IMR-90 (cell line): ENCODE measurements around the gene CPLX1. TPM values are rescaled to one million over a fixed set of nuclear protein-coding genes. Genes with fewer than 3 reads are reported as not detected.

Experiments
- ATAC-seq: fragments of 200-7000 bp; cut with Tn5 transposase; 2 replicates; pipeline ENCODE4 v1.9.1; 2020; ENCODE audit warnings: low read depth, mild to moderate bottlenecking, moderate library complexity
- BruUV-seq: library from RNA; stranded (reverse); fragments of 400-500 nt; replicated peaks from 2 replicates; lab custom pipeline; 2021; lab: Mats Ljungman, UMichigan
- CTCF ChIA-PET: fragments of 300-600 bp; formaldehyde crosslinking; extraction: SDS; loops from one replicate; lab custom pipeline; 2021; ENCODE audit warnings: antibody characterized with exemption; lab: Yijun Ruan, JAX
- POLR2A ChIA-PET: fragments of 300-600 bp; sonication (Branson Sonifier 250); formaldehyde crosslinking; loops from one replicate; lab custom pipeline; 2022; ENCODE audit warnings: antibody characterized with exemption; ENCODE audit not compliant: unreplicated experiment; lab: Charles Lee
- DNase-seq: peaks from one replicate; pipeline ENCODE4 v3.0.0; 2013
- H2AFZ ChIP-seq: replicated peaks from 2 replicates; pipeline ENCODE3; 2013; ENCODE audit warnings: low read length, mild to moderate bottlenecking; ENCODE audit not compliant: poor library complexity
- H2AK5ac ChIP-seq: 2 replicates; pipeline ENCODE4 v1.6.1; 2013; ENCODE audit warnings: low read depth, low read length, inconsistent platforms
- H2AK9ac ChIP-seq: replicated peaks from 2 replicates; pipeline ENCODE3; 2013; ENCODE audit warnings: mild to moderate bottlenecking, low read depth, low read length, moderate library complexity; ENCODE audit not compliant: poor library complexity
- H2BK120ac ChIP-seq: 2 replicates; pipeline ENCODE4 v1.6.1; 2013; ENCODE audit warnings: low read depth, low read length, inconsistent platforms
- H2BK15ac ChIP-seq: 3 replicates; pipeline ENCODE4 v1.6.1; 2013; ENCODE audit warnings: low read depth, low read length, inconsistent platforms
- H2BK20ac ChIP-seq: 2 replicates; pipeline ENCODE4 v1.6.1; 2013; ENCODE audit warnings: low read depth, mild to moderate bottlenecking, inconsistent platforms, low read length, moderate library complexity
- H2BK5ac ChIP-seq: 2 replicates; pipeline ENCODE4 v1.6.1; 2013; ENCODE audit warnings: mild to moderate bottlenecking, low read depth, low read length, inconsistent platforms; ENCODE audit not compliant: poor library complexity, severe bottlenecking
- H3K14ac ChIP-seq: replicated peaks from 2 replicates; pipeline ENCODE4 v1.6.1; 2013; ENCODE audit warnings: low read depth, low read length, inconsistent platforms
- H3K18ac ChIP-seq: 2 replicates; pipeline ENCODE4 v1.6.1; 2013; ENCODE audit warnings: low read depth, low read length, control low read depth
- H3K23ac ChIP-seq: 2 replicates; pipeline ENCODE4 v1.6.1; 2013; ENCODE audit warnings: low read depth, low read length, inconsistent platforms
- H3K27ac ChIP-seq: 2 replicates; pipeline ENCODE4 v1.5.1; 2013; ENCODE audit warnings: mild to moderate bottlenecking, control low read depth, low read length; ENCODE audit not compliant: insufficient read depth
- H3K27me3 ChIP-seq: 2 replicates; pipeline ENCODE4 v1.6.1; 2013; ENCODE audit warnings: low read length; ENCODE audit not compliant: control insufficient read depth, insufficient read depth
- H3K36me3 ChIP-seq: 2 replicates; pipeline ENCODE4 v1.6.1; 2013; ENCODE audit warnings: low read length, mixed read lengths; ENCODE audit not compliant: control insufficient read depth, insufficient read depth
- H3K4ac ChIP-seq: 2 replicates; pipeline ENCODE4 v1.6.1; 2013; ENCODE audit warnings: low read depth, low read length, inconsistent platforms
- H3K4me1 ChIP-seq: 2 replicates; pipeline ENCODE4 v1.6.1; 2013; ENCODE audit warnings: low read length, mixed read lengths; ENCODE audit not compliant: control insufficient read depth, insufficient read depth
- H3K4me2 ChIP-seq: 2 replicates; pipeline ENCODE4 v1.6.1; 2013; ENCODE audit warnings: low read depth, mild to moderate bottlenecking, control low read depth, low read length, moderate library complexity
- H3K4me3 ChIP-seq: 2 replicates; pipeline ENCODE4 v1.5.1; 2013; ENCODE audit warnings: low read depth, mild to moderate bottlenecking, control low read depth, low read length, moderate library complexity; ENCODE audit not compliant: insufficient read depth
- H3K56ac ChIP-seq: 2 replicates; pipeline ENCODE4 v1.6.1; 2013; ENCODE audit warnings: low read length, inconsistent platforms; ENCODE audit not compliant: insufficient read depth; ENCODE audit errors: extremely low read depth
- H3K79me1 ChIP-seq, 2 experiments: 2 replicates each; pipeline ENCODE4 v1.6.1; 2013; ENCODE audit warnings: low read length in 2 of 2, inconsistent platforms in 1 of 2, low read depth in 1 of 2
- H3K9ac ChIP-seq: 2 replicates; pipeline ENCODE4 v1.6.1; 2013; ENCODE audit warnings: low read depth, low read length, control low read depth
- H3K9me1 ChIP-seq: 2 replicates; pipeline ENCODE4 v1.6.1; 2013; ENCODE audit warnings: low read length, inconsistent platforms; ENCODE audit not compliant: insufficient read depth
- H3K9me3 ChIP-seq: 2 replicates; pipeline ENCODE4 v1.6.1; 2013; ENCODE audit warnings: low read length; ENCODE audit not compliant: control insufficient read depth, insufficient read depth
- H4K20me1 ChIP-seq: 2 replicates; pipeline ENCODE4 v1.6.1; 2013; ENCODE audit warnings: low read length, inconsistent platforms; ENCODE audit not compliant: insufficient read depth
- H4K5ac ChIP-seq: 2 replicates; pipeline ENCODE4 v1.6.1; 2013; ENCODE audit warnings: mild to moderate bottlenecking, low read depth, low read length, control low read depth
- H4K8ac ChIP-seq, 2 experiments: 2 replicates each; pipeline ENCODE4 v1.6.1; 2013; ENCODE audit warnings: low read depth in 2 of 2, low read length in 2 of 2, control low read depth in 1 of 2, inconsistent platforms in 1 of 2
- H4K91ac ChIP-seq: 2 replicates; pipeline ENCODE4 v1.6.1; 2013; ENCODE audit warnings: low read depth, low read length, inconsistent platforms; ENCODE audit not compliant: insufficient read depth
- BHLHE40 ChIP-seq: fragments of 150-350 bp; IDR thresholded peaks from 2 replicates; pipeline ENCODE4 v1.6.1; 2016; ENCODE audit warnings: mild to moderate bottlenecking, low read depth, low read length
- CHD1 ChIP-seq: IDR thresholded peaks from 2 replicates; pipeline ENCODE4 v1.6.1; 2012; ENCODE audit warnings: low read depth, low read length, improper control_type of control experiment
- FOS ChIP-seq: fragments of 150-350 bp; IDR thresholded peaks from 2 replicates; pipeline ENCODE4 v1.6.1; 2016; ENCODE audit warnings: low read depth, low read length
- MAZ ChIP-seq: IDR thresholded peaks from 2 replicates; pipeline ENCODE4 v1.6.1; 2012; ENCODE audit warnings: low read depth, mild to moderate bottlenecking, low read length, improper control_type of control experiment, moderate library complexity, borderline replicate concordance
- NFE2L2 ChIP-seq: fragments of 150-350 bp; IDR thresholded peaks from 2 replicates; pipeline ENCODE4 v1.6.1; 2016; ENCODE audit warnings: low read depth, mild to moderate bottlenecking, low read length
- WGBS, 2 experiments: methylation state at CpG; one replicate each; pipeline versions ENCODE4 v1.1.5 to v1.1.7; 2013; ENCODE audit warnings: missing lambda C conversion rate in 2 of 2; ENCODE audit not compliant: insufficient read length in 1 of 2; ENCODE audit errors: extremely low coverage in 2 of 2; 5-methylcytosine and 5-hydroxymethylcytosine counted together
- dilution Hi-C: fragments of 300-500 bp; cut with HindIII; formaldehyde crosslinking; loops from one replicate; pipeline ENCODE4 v1.14.3; 2018; ENCODE audit warnings: low sequenced_read_pairs; ENCODE audit not compliant: unreplicated experiment
- in situ Hi-C: fragments of 300-500 bp; cut with MboI; formaldehyde crosslinking; loops from 3 replicates; pipeline ENCODE4 v1.14.3; 2019; ENCODE audit warnings: low sequenced_read_pairs, inconsistent platforms, mixed read lengths
- intact Hi-C: fragments of 100-400 bp; cut with micrococcal nuclease; formaldehyde crosslinking; loops from 2 replicates; pipeline ENCODE4 v1.10.0; 2022
- polyA plus RNA-seq, 3 experiments: library from polyadenylated mRNA; depleted of rRNA; stranded (reverse); fragments of >200 nt; gene quantifications; 2 replicates each; pipeline ENCODE4 v1.2.3, GENCODE V29; 2012; ENCODE audit warnings: low replicate concordance in 1 of 3
- total RNA-seq: library from RNA; depleted of rRNA; stranded (reverse); fragments of >200 nt; gene quantifications from 2 replicates; pipeline ENCODE4 v1.2.3, GENCODE V29; 2012
- TF ChIP-seq, protein P1 (sequence below): fragments of 150-350 bp; IDR thresholded peaks from 2 replicates; pipeline ENCODE4 v1.6.1; 2017; ENCODE audit warnings: mild to moderate bottlenecking, antibody characterized with exemption, low read length, low read depth
- TF ChIP-seq, protein P2 (sequence below): conservative IDR thresholded peaks from 2 replicates; pipeline ENCODE4 v1.5.1; 2012; ENCODE audit warnings: mild to moderate bottlenecking, low read depth, low read length, improper control_type of control experiment
- TF ChIP-seq, protein P3 (sequence below): fragments of 150-350 bp; IDR thresholded peaks from 2 replicates; pipeline ENCODE4 v1.6.1; 2016; ENCODE audit warnings: low read depth, mild to moderate bottlenecking, low read length, moderate library complexity, borderline replicate concordance

The CPLX1 gene
- total and polyA plus RNA-seq, 2 of the 4 experiments (the other 2 are of a cell fraction), result 0.05 TPM; not detected in 1

DNA sequence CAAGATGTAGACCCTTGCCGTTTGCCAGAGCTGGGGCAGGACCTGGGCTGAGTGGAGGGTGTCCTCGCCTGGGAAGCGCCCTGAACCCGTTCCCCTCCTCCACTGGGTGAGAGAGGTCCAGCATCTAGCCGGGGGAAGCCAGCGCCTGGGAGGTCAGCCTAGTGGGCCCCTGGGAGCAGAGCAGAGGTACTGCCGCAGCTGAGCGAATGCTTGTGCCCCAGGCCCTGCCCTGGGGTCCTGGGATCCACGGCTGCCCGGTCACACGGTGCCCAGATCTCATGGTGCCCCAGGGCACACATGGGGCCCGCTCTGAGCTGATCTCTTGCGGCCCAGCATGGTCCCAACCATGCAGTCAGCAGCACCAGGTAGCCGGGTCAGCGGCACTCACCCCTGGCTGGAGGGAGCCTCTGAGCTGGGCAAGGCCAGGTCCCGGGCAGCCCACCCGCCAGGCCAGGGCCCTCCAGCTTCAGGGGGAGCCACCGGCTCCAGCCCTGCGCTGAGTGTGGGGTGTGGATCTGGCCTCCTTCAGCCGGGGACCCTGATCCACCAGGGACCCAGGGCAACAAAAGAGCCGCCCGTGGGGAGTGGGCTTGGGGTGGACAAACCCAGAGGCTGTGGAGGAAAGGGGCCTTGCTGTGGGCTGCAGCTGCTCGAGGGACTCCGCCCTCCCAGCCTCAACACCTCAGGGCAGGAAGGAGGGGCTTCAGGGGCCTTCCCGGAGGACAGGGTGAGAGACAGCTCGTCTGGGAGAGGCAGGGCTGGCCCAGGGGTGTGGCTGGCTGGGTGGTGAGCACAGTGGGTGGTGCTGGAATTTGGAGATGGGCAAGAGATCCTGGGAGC lies 4.1 kb upstream of the CPLX1 start:
- Histone ChIP-seq H3K9me3 (peaks cover 5% of the 10 kb centered on the region; the same call in 1 of the 2 replicates), H2AK5ac (no peak overlapping the region), H4K20me1 (peaks cover 3% of the 10 kb centered on the region; the same call in 1 of the 2 replicates), H4K91ac (no peak overlapping the region), H3K79me1 (no peaks in the 10 kb centered on the region), H2BK20ac (no peak overlapping the region), H3K9ac (no peak overlapping the region), H3K4me2 (no peak overlapping the region), H2AFZ (no peak overlapping the region), H3K4me1 (no peaks in the 10 kb centered on the region; the same call in 1 of the 2 replicates), H3K56ac (no peak overlapping the region), H3K4me3 (no peak overlapping the region), H2BK120ac (no peak overlapping the region), H3K36me3 (no peaks in the 10 kb centered on the region), H3K14ac (no peak overlapping the region), H4K5ac (no peak overlapping the region), H2BK5ac (no peak overlapping the region), H3K9me1 (no peaks in the 10 kb centered on the region), H3K27me3 (peaks cover 50% of the 10 kb centered on the region), H3K27ac (no peak overlapping the region), H3K23ac (no peak overlapping the region), H3K4ac (no peak overlapping the region), H3K18ac (no peak overlapping the region), H2BK15ac (no peak overlapping the region), H4K8ac (no peak overlapping the region), H2AK9ac (no peak overlapping the region)
- in situ Hi-C loops, result no loop called here
- TF ChIP-seq, protein P1, sequence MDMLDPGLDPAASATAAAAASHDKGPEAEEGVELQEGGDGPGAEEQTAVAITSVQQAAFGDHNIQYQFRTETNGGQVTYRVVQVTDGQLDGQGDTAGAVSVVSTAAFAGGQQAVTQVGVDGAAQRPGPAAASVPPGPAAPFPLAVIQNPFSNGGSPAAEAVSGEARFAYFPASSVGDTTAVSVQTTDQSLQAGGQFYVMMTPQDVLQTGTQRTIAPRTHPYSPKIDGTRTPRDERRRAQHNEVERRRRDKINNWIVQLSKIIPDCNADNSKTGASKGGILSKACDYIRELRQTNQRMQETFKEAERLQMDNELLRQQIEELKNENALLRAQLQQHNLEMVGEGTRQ, result no peak
- TF ChIP-seq, protein P2, sequence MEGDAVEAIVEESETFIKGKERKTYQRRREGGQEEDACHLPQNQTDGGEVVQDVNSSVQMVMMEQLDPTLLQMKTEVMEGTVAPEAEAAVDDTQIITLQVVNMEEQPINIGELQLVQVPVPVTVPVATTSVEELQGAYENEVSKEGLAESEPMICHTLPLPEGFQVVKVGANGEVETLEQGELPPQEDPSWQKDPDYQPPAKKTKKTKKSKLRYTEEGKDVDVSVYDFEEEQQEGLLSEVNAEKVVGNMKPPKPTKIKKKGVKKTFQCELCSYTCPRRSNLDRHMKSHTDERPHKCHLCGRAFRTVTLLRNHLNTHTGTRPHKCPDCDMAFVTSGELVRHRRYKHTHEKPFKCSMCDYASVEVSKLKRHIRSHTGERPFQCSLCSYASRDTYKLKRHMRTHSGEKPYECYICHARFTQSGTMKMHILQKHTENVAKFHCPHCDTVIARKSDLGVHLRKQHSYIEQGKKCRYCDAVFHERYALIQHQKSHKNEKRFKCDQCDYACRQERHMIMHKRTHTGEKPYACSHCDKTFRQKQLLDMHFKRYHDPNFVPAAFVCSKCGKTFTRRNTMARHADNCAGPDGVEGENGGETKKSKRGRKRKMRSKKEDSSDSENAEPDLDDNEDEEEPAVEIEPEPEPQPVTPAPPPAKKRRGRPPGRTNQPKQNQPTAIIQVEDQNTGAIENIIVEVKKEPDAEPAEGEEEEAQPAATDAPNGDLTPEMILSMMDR, result no peak
- TF ChIP-seq NFE2L2 (no peak), FOS (no peak), MAZ (no peak), BHLHE40 (no peak), CHD1 (no peak)
- TF ChIP-seq, protein P3, sequence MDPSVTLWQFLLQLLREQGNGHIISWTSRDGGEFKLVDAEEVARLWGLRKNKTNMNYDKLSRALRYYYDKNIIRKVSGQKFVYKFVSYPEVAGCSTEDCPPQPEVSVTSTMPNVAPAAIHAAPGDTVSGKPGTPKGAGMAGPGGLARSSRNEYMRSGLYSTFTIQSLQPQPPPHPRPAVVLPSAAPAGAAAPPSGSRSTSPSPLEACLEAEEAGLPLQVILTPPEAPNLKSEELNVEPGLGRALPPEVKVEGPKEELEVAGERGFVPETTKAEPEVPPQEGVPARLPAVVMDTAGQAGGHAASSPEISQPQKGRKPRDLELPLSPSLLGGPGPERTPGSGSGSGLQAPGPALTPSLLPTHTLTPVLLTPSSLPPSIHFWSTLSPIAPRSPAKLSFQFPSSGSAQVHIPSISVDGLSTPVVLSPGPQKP, result no peak
- DNase-seq, result no peak
- dilution Hi-C loops, result no loop called here
- ChIA-PET POLR2A (no interaction called here), CTCF (no interaction called here)
- no peak for ATAC-seq
- no TSS peak for BruUV-seq
- intact Hi-C loops, result no loop called here
- WGBS, 2 experiments, result 60% methylated on average over 5 of the region's 26 CpGs; no CpG with 5 or more reads in 1 of the 2 experiments
